Measurements from ENCODE around the gene RBM5. TPM values are rescaled to one million over a fixed set of nuclear protein-coding genes. Genes with fewer than 3 reads are reported as not detected.

Gene RBM5
- total RNA-seq, 1 donor from 2014 or later = 332 TPM

DNA sequence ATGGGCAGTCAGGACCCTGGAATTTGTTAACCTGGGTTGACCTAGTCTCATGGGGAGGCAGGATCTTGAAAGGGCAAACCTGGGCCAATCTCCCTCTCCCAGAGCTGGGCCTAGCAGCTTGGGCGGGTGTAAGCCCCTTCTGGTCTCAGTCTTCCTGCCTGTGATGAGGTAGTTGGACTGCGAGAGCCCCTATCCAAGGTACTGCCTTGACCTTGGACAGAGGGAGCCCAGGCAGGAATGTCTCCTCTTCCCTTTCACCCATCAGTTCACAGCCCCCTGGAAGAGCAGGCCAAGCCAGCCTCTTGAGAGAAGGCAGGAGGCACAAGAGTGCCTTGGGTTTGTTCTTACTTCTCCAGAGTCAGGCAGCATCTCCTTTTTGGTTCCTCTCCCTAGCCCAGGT, 41.7 kb downstream of the RBM5 start:
- Mint-ChIP-seq H3K4me3 (no peak overlapping the region), H3K27ac (no peak overlapping the region), H3K36me3 (no peaks in the 10 kb centered on the region), H3K27me3 (ENCODE audit: low read depth) (no peaks in the 10 kb centered on the region), H3K9me3 (no peaks in the 10 kb centered on the region), H3K4me1 (peaks cover 33% of the 10 kb centered on the region)
- no peak for DNase-seq (ENCODE audit: low spot score in 2 of 2, unreplicated experiment in 2 of 2)
- no peak for TF ChIP-seq CTCF (IDR thresholded peaks at IDR 0.05; ENCODE audit: unreplicated experiment)

- DNase-seq (ENCODE audit: low spot score in 2 of 2, unreplicated experiment in 2 of 2) = no peak
- no peak overlapping the region for H3K27ac Mint-ChIP-seq
Observed at GRCh38 chr3:50132421-50133282, 43.9 kb downstream of the RBM5 start.

DNA sequence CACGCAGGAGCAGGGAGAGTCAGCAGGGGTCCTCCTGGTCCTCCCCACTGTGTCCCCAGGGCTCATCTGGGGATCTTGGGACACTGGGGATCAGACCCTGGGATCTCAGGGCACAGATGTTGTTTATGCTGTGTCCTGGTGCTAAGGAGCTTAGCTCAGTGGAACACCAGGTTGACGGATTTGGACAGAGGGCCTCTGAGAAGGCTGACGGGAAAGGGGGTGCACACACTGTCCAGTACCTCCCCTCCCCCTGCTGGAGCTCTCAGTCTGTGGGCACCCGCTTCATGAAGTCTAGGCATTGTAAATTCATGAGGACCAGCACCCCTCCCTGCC, 44.5 kb downstream of the RBM5 start:
- H3K36me3 Mint-ChIP-seq = no peaks in the 10 kb centered on the region
- no peaks in the 10 kb centered on the region for H3K9me3 Mint-ChIP-seq
- H3K27ac Mint-ChIP-seq = no peak overlapping the region
- no peak for DNase-seq (ENCODE audit: low spot score in 2 of 2, unreplicated experiment in 2 of 2)
- no peak overlapping the region for H3K4me3 Mint-ChIP-seq
- no peaks in the 10 kb centered on the region for H3K27me3 Mint-ChIP-seq (ENCODE audit: low read depth)
- no peak for TF ChIP-seq CTCF (IDR thresholded peaks at IDR 0.05; ENCODE audit: unreplicated experiment)
- peaks cover 33% of the 10 kb centered on the region for H3K4me1 Mint-ChIP-seq

More at GRCh38 chr3:50132421-50133282, 43.9 kb downstream of the RBM5 start:
- Mint-ChIP-seq H3K4me3 (no peak overlapping the region), H3K9me3 (no peaks in the 10 kb centered on the region), H3K36me3 (no peaks in the 10 kb centered on the region), H3K27me3 (ENCODE audit: low read depth) (no peaks in the 10 kb centered on the region), H3K4me1 (peaks cover 29% of the 10 kb centered on the region)
- TF ChIP-seq CTCF (IDR thresholded peaks at IDR 0.05; ENCODE audit: unreplicated experiment) = no peak

- H3K36me3 Mint-ChIP-seq = no peaks in the 10 kb centered on the region
- no peaks in the 10 kb centered on the region for H3K27me3 Mint-ChIP-seq (ENCODE audit: low read depth)
- TF ChIP-seq CTCF (IDR thresholded peaks at IDR 0.05; ENCODE audit: unreplicated experiment) = no peak
- H3K4me3 Mint-ChIP-seq = no peak overlapping the region
- H3K27ac Mint-ChIP-seq = no peak overlapping the region
- no peaks in the 10 kb centered on the region for H3K9me3 Mint-ChIP-seq
- peaks cover 44% of the 10 kb centered on the region for H3K4me1 Mint-ChIP-seq
- no peak for DNase-seq (ENCODE audit: low spot score in 2 of 2, unreplicated experiment in 2 of 2)
Observed at GRCh38 chr3:50134367-50134766, 45.6 kb downstream of the RBM5 start.

DNA sequence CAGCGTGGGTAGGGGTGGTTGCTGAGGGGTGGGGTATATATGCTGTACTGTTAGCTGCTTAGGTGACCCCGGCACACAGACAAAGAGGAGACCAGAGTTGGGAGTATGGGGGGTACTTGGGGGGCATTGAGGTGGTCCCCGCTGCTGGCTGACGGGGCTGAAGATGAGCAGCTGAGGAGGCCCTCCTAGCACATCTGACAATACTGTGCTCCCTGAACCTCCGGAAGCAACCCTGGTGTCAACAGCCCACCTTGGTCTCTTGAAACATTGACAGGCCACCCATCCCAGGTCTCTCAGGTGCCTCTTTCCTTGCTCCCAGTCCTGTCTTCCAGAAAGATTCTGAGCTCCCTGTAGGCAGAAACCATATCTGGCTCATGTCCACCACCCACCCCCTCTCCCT, 47.2 kb downstream of the RBM5 start:
- H3K4me1 Mint-ChIP-seq = peaks cover 58% of the 10 kb centered on the region
- no peaks in the 10 kb centered on the region for H3K27me3 Mint-ChIP-seq (ENCODE audit: low read depth)
- H3K9me3 Mint-ChIP-seq = no peaks in the 10 kb centered on the region

More for the DNA sequence above, 47.2 kb downstream of the RBM5 start:
- no peak for TF ChIP-seq CTCF (IDR thresholded peaks at IDR 0.05; ENCODE audit: unreplicated experiment)
- Mint-ChIP-seq H3K4me3 (no peak overlapping the region), H3K27ac (peak overlapping the region; percentile 34), H3K36me3 (no peaks in the 10 kb centered on the region)
- no peak for DNase-seq (ENCODE audit: low spot score in 2 of 2, unreplicated experiment in 2 of 2)
